NK-92 (cell line): Measurements from ENCODE around the gene TNS3.
"Not testable (repeated sequence)": the region's sequence is repeated elsewhere in the genome, so short reads cannot be mapped to it uniquely, and the experiment has no call there.

Source experiments
- DNase-seq: peaks from one replicate; lab custom pipeline; 2025; ENCODE audit not compliant: unreplicated experiment; lab: John Stamatoyannopoulos, UW

Gene TNS3

DNA sequence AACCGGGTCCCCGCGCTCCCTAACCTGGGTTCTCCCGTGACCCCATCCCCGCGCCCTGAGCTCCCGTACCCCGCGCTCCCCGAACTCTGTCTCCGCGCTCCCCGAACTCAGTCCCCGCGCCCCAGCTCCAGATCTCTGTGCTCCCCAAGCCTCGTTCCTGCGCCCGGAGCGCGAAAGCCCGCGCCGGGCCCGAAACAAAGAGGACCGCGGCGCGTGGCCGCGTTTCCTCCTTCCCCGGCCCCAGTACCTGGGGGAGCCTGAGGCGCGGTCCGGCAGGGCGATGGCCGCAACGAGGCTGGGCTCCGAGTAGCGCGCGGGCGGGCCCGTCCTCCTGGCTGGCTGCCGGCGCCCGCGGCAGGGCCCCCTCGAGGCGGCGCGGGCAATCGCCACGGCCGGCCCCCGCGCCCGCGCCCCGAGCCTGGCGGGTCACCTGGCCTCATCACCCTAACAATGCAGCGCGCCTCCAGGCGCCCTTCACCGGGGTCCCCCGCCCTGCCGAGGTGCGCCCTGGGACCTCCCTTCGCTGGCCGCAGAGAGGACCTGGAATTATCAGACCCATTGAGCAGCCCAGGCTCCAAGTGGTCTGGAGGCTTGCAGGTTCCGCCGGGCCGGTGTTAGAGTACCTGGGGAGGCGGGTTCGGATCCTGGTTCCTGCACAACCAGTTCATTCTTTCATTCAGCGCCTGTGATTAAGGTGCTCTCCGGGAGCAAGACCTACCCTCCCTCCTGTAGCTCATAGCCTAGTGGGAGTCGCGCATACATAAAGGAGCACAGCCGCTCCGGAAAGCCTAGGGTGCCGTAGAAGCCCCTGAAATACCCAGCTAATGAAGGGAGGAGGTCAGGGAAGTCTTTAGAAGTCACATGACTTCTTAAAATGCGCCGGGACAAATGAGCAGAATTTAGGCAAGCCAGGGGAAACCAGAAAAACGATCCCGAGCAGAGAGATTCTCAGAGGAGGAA, at the start of gene TNS3:
TNS3 (minus strand) TSS at position 308 of the 960 bp plus-strand sequence. CDS start 142,475 bp downstream, outside the sequence.
- DNase-seq, result no peak

DNA sequence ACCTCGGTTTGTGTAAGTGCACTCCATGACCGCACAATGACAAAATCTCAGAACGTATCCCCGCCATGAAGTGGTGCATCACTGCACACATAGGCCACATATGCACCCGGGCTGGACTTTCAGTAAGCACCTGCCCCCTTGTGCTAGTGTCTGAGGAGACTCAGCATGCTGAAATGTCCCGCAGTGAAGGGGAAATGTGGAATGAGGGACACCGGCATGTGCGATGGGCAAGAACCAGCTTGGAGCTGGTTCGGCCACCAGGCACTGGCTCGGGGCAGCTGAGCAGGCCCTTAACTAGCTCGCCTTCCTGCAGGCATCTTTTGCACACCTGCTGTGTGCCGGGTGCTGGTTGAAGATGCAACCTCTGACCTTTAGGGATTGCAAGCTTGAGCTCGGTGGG, 49.8 kb upstream of the TNS3 start:
- no peak for DNase-seq

GRCh38 chr7:47627580-47628283, 45.8 kb upstream of the TNS3 start:
- DNase-seq, result no peak

- no peak for DNase-seq
Measured at GRCh38 chr7:47625861-47626715, 44.2 kb upstream of the TNS3 start.

DNA sequence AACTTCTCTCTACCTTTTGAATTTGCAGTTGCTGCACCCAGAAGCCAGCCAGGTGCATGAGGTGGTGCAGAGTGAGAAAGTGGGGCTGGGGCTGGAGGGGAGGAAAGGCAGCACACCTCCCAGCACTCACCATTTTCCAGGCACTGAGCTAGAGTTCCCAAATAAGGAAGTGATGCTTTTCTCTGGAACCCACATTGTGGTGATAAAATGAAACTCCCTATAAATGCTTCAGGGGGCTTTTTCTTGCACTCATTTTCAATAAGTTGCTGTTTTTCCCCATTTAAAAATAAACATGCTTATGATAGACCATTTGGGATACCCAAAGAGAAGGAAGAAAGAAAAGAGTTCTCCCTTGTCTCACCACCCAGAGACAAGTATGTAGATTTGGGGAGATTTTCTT, 42.8 kb upstream of the TNS3 start:
- no peak for DNase-seq

GRCh38 chr7:47622946-47623640, 41.2 kb upstream of the TNS3 start:
- DNase-seq, result no peak

- no peak for DNase-seq
Measured at GRCh38 chr7:47622586-47622945, 40.7 kb upstream of the TNS3 start.

GRCh38 chr7:47621979-47622561, 40.2 kb upstream of the TNS3 start:
- DNase-seq, result no peak

DNA sequence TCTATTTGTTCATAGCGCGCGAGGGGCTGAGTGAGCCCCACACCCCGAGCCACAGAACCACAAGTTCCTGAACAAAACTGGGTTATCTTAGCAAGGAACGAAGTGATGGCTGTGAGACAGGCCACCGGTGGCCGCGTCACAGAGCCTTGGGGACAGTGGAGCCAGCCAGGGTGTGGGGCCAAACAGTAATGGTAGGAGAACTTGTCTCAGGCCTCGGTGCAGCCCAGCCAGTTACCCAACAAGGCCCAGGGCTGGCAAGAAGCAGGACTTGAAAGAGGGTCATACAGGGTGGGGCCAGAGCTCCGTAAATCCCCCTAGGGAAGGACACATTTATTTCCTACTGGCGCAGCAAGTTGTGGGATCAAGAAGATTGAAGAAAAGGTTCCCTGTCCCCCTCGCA, 39.4 kb upstream of the TNS3 start:
- DNase-seq, result no peak

- DNase-seq, result no peak
Measured at GRCh38 chr7:47619806-47620205, 37.9 kb upstream of the TNS3 start.

- DNase-seq, result no peak
Measured at GRCh38 chr7:47617131-47617530, 35.2 kb upstream of the TNS3 start.

DNA sequence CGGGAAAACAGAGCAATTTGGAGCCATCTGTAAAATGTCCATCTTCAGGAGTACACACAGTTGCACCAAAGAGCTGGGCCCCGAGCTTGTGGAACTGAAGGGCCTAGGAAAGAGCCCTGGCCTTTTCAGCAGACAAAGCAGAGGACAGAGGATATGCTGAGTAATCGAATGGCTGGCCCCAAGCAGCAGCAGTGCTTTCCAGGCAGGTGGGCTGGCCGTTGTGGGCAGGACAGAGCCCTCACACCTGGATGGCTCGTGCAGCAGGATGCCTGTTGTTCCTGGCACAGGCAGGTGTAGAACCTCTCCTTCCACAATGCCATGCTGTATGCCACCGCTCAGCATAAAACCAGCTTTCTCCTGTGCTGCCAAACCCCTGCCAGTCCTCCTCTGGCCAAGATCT, 32.5 kb upstream of the TNS3 start:
- no peak for DNase-seq

DNA sequence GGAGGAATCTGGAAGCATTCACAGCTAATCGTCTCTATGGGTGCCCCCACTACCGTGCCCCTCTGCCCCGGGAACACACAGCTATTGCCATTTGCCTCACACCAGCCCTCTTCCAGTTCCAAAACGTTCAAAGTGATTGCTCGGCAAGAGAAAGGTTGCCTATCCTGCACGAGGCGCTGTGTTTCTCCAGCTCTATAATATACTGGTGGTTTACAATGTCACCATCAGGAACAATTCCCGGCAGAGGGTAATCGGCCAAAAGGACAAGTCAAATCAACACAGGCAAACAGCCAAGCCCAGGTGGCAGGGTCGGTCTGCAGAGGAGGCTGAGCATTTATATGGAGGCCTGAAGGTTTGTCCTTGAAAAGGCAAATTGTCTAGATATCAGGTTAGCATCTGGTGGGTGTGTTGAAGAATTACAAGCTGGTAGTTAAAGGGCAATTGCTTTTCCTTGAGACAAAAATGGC, 29.2 kb upstream of the TNS3 start:
- no peak for DNase-seq

GRCh38 chr7:47610506-47611044, 28.7 kb upstream of the TNS3 start:
- DNase-seq, result no peak

DNA sequence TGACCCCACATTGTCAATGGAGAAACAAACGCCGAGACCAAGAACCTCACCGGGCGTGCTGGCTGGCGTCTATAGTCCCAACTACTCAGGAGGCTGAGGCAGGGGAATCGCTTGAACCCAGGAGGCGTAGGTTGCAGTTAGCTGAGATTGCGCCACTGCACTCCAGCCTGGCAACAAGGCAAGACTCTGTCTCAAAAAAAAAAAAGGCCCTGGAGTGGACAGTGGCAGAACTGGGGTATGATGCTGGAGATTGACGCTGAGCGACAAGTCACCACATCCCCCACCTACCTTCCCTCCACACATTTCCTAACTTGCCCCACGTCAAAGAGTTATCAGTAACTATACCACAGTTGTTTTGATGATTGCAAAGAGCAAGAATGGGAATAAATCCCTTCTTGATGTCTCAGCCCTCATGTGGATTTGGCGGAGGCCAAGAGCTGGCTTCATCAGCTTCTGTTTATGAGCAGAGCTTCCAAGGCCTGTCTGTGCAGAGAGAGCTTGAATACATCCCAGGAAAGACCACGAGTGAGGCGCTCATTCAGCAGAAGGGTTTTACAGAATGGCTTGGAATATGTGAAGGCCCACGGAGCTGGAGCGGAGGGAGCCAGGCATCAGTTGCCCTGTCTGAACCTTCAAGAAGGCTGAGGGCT, 28.0 kb upstream of the TNS3 start:
- DNase-seq, result no peak

DNA sequence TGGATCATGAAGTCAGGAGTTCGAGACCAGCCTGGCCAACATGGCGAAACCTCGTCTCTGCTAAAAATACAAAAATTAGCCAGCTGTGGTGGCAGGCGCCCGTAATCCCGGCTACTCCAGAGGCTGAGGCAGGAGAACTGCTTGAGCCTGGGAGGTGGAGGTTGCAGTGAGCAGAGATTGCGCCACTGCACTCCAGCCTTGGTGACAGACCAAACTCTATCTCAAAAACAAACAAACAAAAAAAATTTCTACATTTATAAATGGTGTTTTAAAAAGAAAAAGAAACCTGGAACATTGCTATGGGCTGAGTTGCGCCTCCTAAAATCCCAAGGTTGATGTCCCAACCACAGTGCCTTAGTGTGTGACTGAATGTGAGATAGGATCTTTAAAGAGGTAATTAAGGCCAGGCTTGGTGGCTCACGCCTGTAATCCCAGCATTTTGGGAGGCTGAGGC, 24.7 kb upstream of the TNS3 start:
- not testable (repeated sequence) for DNase-seq

- DNase-seq, result no peak
Measured at GRCh38 chr7:47605816-47606575, 24.1 kb upstream of the TNS3 start.

GRCh38 chr7:47604496-47604890, 22.6 kb upstream of the TNS3 start:
- no peak for DNase-seq
